ENCODE data around the gene MRGPRF.

Gene MRGPRF

DNA sequence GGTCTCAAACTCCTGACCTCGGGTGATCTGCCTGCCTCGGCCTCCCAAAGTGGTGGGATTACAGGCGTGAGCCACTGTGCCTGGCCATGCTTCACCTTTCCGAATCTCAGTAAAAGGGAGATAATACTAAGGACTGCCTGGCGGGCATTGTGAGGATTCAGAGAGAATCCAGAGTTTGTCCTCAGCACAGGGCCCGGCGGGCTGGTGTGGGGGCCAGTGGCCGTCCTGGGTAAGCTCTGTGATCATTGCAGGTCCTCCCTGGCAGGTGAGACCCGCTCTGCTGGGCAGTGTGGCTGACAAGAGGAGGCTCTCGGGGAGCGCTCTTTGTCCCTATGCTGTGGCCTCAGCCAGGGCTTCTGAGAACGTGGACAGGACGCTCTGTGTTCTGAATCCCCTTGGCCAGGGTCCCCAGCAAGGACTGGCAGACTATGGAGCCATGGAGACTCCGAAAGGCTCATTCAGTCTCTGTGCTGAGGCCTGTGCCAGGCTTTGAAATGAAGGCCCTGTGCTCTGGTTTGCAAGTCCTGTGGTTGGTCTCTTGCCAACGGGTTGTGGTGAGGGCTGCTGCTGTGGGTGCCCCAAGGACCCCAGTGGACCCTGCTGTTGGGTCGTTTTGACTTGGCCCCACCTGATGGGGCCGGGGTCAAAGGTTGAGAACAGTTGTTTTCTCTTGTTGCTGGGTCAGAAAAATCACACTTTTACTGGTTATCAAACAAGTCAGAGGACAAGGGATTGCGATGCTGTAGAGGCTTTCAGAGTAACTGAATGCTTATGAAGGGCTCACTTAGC, 37.7 kb upstream of the MRGPRF start:
- peak overlapping the region; percentile 74 for H3K27ac ChIP-seq
- ChIA-PET POLR2A (ENCODE audit: low non-redundant PET) (no interaction called here), CTCF (interaction anchor here (0.6 to 0.7 kb wide), 2 partner anchors 9 to 838 kb away, joined by 3 to 4 read pairs; no protein-coding TSS in a partner anchor)
- TF ChIP-seq, protein P1, sequence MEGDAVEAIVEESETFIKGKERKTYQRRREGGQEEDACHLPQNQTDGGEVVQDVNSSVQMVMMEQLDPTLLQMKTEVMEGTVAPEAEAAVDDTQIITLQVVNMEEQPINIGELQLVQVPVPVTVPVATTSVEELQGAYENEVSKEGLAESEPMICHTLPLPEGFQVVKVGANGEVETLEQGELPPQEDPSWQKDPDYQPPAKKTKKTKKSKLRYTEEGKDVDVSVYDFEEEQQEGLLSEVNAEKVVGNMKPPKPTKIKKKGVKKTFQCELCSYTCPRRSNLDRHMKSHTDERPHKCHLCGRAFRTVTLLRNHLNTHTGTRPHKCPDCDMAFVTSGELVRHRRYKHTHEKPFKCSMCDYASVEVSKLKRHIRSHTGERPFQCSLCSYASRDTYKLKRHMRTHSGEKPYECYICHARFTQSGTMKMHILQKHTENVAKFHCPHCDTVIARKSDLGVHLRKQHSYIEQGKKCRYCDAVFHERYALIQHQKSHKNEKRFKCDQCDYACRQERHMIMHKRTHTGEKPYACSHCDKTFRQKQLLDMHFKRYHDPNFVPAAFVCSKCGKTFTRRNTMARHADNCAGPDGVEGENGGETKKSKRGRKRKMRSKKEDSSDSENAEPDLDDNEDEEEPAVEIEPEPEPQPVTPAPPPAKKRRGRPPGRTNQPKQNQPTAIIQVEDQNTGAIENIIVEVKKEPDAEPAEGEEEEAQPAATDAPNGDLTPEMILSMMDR (conservative IDR thresholded peaks at IDR 0.05; ENCODE audit: low read depth): no peak
- no peak for DNase-seq (ENCODE audit: low spot score)

DNA sequence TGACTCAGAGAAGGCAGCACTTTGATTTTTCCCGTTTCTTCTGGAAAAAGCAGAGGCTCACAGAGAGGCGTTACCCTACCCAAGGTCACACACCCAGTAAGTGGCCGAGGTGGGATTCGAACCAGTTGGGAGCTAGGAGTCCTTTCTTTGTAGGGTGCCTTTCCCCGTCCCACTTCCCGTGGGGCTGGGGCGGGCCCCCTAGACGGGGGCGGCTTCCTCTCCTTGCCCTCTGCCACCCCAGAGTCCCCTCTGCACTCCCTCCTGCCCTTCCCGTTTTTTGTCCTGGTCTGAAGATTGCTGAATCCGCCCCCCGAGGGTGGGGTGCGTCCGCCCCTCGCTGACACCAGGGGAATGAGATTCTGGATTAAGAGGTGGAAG, 36.4 kb upstream of the MRGPRF start:
- TF ChIP-seq, protein P1 (conservative IDR thresholded peaks at IDR 0.05; ENCODE audit: low read depth): no peak
- CTCF ChIA-PET: no interaction called here
- POLR2A ChIA-PET (ENCODE audit: low non-redundant PET): no interaction called here
- H3K27ac ChIP-seq: peak overlapping the region; percentile 74
- DNase-seq (ENCODE audit: low spot score): peak; percentile 10

DNA sequence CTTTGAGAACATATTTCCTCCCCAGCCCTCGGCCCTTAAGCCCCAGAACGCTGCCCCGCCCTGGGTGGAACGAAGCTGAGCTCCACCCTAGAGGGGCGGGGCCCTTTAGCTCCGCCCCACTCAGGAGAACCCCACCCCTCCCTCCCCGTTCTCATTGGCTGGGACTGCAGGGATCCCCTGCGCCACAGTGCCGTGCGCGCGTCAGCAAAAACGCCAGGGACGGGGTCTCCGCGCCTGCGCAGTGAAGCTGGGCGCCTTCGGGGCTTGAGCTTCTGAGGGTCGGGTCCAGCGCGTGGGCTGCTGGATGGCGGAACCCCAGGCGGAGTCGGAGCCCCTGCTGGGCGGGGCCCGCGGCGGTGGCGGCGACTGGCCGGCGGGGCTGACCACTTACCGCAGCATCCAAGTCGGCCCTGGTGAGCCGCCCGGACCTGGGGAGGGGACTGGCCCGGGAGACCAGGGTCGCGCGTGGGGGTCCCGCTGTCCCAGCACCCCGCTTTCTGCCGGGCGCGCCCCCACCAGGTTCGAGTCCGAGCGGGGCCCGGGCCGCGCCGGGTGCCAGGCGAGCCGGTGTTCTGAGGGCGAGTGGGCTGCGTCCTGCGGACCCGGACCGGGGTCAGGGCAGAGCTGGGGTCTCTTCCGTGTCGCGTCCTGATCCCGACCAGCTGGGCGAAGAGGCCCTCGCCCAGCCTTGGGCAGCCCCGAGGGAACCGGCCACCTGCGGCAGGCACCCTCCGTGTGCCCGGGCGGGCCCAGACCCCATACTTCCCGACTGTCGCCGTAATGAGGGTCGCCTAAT, 35.8 kb upstream of the MRGPRF start, which contains the start of gene TPCN2:
TSS of gene TPCN2 (plus strand) at position 239 of the 796 bp plus-strand sequence. CDS start at position 305, 66 bp downstream.
- peak within 1 kb of the TSS; percentile 74 for H3K27ac ChIP-seq
- peak; percentile 99 for DNase-seq (ENCODE audit: low spot score)
- POLR2A ChIA-PET (ENCODE audit: low non-redundant PET): no interaction called here
- CTCF ChIA-PET: no interaction called here
- TF ChIP-seq, protein P1 (conservative IDR thresholded peaks at IDR 0.05; ENCODE audit: low read depth): no peak

DNA sequence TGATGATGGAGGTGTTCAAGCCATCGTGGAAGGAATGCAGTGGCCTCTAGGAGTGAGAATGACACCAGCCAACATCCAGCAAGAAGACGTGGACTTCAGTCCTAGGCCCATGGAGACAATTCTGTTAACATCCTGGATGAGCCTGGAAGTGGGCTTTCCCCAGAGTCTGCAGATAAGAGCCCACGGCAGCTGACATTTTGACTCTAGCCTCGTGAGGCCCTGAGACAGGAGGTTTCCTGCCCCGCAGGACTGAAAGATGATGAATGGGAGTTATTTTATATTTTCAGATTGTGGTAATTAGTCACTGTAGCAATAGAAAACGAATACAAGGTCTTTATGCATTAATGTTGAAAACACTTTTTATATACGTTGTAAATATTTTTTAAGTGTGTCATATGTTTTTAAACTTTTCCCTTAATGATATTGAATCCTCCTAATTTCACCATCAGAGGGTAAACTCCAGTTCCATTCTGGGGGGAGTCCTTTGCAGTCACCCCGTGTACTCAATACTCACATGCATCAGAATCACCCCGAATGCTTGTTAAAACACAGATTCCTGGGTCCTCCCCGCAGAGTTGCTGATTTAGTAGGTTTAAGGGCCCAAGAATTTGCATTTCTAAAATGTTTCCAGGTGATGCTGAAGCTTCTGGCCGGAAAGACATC, 35.1 kb upstream of the MRGPRF start:
- POLR2A ChIA-PET (ENCODE audit: low non-redundant PET): no interaction called here
- peak overlapping the region; percentile 74 for H3K27ac ChIP-seq

DNA sequence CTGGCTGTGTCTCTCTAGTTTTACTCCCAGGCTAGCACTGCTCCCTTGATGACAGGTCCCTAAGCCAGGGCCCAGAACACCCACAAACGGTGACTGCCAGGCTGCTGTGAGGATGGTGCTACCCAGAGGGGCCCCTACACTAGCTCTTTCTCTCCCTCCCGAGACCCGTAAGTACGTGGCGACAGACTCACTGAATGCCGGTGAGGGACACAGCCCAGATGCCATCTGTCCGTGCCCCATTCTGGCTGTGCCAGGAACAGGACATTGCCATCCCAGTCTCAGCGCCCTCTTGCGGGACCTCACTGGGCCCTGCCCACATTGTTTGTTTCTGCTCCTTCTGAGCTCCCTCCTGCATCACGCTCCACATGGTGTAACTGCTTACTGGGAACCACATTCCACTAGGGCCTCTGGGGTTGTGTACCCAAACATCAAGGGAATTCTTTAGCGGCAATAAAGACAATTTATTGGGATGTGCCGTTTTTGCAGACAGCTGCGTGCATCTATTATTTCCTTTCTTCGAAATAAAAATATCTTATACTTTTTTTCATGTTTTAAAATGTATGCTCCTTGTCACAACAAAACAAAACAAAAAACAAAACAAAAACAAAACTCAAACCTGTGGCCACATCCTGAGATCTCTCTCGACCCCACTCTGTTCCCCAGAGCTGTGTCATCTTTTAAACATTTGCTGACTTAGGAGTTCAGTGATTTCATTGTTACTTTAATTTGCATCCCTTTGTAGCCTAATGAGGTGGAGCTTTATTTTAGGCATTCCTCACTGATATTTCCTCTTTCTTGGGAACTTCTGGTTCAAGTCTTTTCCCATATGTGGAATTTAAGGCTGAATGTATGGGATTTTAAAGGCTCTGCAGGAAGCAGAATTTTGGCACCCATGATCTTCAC, 31.3 kb upstream of the MRGPRF start:
- H3K27ac ChIP-seq: no peak overlapping the region
- ChIA-PET CTCF (interaction anchor here (0.6 to 0.9 kb wide), 4 partner anchors 9 to 1507 kb away, joined by 3 to 5 read pairs (median 4); no protein-coding TSS in a partner anchor), POLR2A (ENCODE audit: low non-redundant PET) (no interaction called here)
- TF ChIP-seq, protein P1 (conservative IDR thresholded peaks at IDR 0.05; ENCODE audit: low read depth): no peak; the same call in 1 of the 2 replicates
- peak; percentile 26 for DNase-seq (ENCODE audit: low spot score)

More for the DNA sequence above, 35.1 kb upstream of the MRGPRF start:
- no peak for DNase-seq (ENCODE audit: low spot score)
- TF ChIP-seq, protein P1 (conservative IDR thresholded peaks at IDR 0.05; ENCODE audit: low read depth): no peak
- CTCF ChIA-PET: interaction anchor here (0.6 kb wide), 1 partner anchor 596 kb away, joined by 4 read pairs; no protein-coding TSS in a partner anchor
